ENCODE results near the gene ELAPOR1. TPM values are rescaled to one million over a fixed set of nuclear protein-coding genes. Genes with fewer than 3 reads are reported as not detected.

Gene ELAPOR1
- total and polyA plus RNA-seq, 11 donors = 0.04 to 0.83 (median 0.23) TPM; not detected in 2

DNA sequence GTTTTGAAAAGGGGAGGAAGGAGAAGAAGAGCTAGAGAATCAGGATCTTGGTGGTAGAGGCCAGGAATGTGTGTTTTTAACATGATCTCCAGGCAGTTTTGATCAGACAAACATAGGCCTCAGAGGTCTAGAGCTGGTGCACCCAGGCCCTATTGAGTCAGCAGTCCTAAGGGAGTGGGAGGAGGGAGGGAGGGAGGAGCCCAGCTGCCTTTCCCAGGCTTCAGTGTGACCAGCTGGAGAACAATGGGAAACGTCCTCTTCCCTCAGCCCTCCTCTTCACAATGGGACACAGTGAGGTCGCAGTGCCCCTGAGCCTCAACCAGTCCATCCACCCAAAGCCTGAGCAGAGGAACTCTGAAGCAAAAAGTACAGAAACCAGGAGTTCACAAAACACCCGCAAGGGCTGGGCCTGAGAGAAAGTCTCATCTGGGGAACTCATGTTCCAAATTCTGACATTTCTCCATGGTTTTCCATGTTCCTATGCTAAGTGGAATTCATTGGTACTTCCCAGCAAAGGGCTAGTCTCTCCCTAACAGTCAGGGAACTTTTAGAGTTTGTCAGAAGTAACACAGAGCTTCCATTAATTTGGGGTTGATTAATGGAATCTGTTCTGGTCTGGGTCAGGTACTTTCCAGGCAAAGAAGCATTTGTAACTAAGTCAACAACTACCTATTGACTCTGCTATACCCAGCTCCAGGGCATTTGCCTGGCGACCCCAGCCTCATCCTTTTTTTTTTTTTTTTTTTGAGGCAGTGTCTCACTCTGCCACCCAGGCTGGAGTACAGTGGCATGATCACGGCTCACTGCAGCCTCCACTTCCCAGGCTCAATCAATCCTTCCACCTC, 37.5 kb downstream of the ELAPOR1 start:
- Histone ChIP-seq H3K27me3 (no peaks in the 10 kb centered on the region), H3K4me1 (peaks cover 0 to 17% (median 6%) of the 10 kb centered on the region in 12 donors), H3K9me3 (no peaks in the 10 kb centered on the region), H3K4me3 (no peak overlapping the region), H3K27ac (peak overlapping the region in 4 of 12 donors; percentile 8 to 56 (median 40)), H3K36me3 (no peaks in the 10 kb centered on the region)
- TF ChIP-seq, protein P1, sequence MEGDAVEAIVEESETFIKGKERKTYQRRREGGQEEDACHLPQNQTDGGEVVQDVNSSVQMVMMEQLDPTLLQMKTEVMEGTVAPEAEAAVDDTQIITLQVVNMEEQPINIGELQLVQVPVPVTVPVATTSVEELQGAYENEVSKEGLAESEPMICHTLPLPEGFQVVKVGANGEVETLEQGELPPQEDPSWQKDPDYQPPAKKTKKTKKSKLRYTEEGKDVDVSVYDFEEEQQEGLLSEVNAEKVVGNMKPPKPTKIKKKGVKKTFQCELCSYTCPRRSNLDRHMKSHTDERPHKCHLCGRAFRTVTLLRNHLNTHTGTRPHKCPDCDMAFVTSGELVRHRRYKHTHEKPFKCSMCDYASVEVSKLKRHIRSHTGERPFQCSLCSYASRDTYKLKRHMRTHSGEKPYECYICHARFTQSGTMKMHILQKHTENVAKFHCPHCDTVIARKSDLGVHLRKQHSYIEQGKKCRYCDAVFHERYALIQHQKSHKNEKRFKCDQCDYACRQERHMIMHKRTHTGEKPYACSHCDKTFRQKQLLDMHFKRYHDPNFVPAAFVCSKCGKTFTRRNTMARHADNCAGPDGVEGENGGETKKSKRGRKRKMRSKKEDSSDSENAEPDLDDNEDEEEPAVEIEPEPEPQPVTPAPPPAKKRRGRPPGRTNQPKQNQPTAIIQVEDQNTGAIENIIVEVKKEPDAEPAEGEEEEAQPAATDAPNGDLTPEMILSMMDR (IDR thresholded peaks at IDR 0.05) = no peak
- TF ChIP-seq POLR2A (IDR thresholded peaks at IDR 0.05) = no peak
- 67 to 84% (median 70%) methylated on average over 5 of the region's 5 CpGs for WGBS, 4 donors
- intact Hi-C loops (cut with DNase I) = no loop called here
- ATAC-seq = peak; percentile 62 to 92 (median 90)
- DNase-seq = peak in 4 of 5 donors; percentile 51 to 70 (median 62)

DNA sequence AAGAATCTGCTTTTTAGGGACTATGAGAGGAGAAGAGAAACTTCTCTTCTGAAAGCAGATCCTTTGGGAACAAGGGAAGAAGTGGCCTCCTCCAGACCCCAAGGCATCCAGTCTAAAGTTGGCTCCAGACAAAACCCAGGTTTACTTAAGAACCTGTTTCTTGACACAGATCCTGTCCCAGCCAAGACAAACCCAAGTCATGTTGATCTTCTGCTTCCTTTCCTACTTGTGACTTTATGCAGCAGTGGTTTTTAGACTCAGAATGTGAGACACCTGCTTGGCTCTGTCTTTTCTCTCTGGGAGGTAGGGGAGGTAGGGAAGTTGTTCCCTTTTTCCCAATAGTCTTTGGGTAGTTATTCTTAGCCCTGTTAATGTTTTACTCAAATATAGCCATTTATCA, 38.3 kb downstream of the ELAPOR1 start:
- no peak for ATAC-seq
- Histone ChIP-seq H3K27me3 (no peaks in the 10 kb centered on the region), H3K9me3 (no peaks in the 10 kb centered on the region), H3K4me1 (peaks cover 0 to 17% (median 6%) of the 10 kb centered on the region in 12 donors), H3K27ac (no peak overlapping the region), H3K36me3 (no peaks in the 10 kb centered on the region), H3K4me3 (no peak overlapping the region)
- TF ChIP-seq, protein P1 (IDR thresholded peaks at IDR 0.05) = no peak
- TF ChIP-seq POLR2A (IDR thresholded peaks at IDR 0.05) = no peak
- no peak for DNase-seq
- intact Hi-C loops (cut with DNase I) = no loop called here

DNA sequence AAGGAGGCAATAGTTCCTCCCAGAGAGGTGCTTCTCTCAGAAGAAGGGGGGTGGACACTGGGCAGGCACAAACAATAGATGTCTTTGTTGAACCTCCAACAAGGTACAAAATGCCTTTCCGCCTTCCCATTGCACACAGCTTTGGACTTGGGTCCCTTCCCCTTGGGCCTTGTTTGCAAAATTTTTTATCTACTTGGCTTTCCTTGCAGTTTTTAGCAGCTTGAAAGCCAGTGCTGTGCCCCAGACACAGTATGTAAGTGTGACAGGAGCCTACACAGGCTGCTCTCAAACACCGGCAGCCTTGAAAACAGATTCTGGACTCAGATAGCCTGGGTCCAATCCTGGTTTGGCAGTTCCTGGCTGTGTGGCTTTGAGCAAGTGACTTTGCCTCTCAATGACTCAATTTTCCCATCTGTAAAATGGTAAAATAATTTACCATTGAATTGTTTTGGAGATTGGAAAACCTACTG, 43.0 kb downstream of the ELAPOR1 start:
- 86 to 94% (median 89%) methylated on average over 2 of the region's 2 CpGs for WGBS, 4 donors
- Histone ChIP-seq H3K27ac (no peak overlapping the region), H3K36me3 (no peaks in the 10 kb centered on the region), H3K4me1 (peaks cover 0 to 6% (median 3%) of the 10 kb centered on the region in 12 donors), H3K4me3 (no peak overlapping the region), H3K9me3 (no peaks in the 10 kb centered on the region), H3K27me3 (no peaks in the 10 kb centered on the region)
- DNase-seq = no peak
- ATAC-seq = no peak
- intact Hi-C loops (cut with DNase I) = no loop called here
- TF ChIP-seq, protein P1 (IDR thresholded peaks at IDR 0.05) = no peak

DNA sequence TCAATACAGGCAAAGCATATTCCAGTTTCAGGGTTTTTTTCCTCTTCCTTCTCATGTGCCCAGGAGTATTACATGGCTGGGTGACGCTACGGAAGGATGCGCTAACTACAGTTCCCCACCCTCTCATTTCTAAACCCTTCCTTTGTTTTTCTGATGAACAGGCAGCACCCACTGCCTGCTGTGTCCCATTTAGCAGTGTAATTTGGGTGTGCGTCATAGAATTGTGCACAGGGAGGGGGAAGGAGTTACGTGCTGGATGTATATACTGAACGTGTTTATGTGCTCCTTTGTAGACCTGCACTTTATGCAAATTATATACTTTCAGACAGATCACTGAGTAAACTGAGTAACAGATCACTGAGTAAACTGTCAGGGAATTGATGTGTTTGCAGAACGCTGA, 44.5 kb downstream of the ELAPOR1 start:
- Histone ChIP-seq H3K27me3 (no peaks in the 10 kb centered on the region), H3K36me3 (no peaks in the 10 kb centered on the region), H3K4me1 (peaks cover 0 to 16% (median 3%) of the 10 kb centered on the region in 12 donors), H3K27ac (no peak overlapping the region), H3K4me3 (no peak overlapping the region), H3K9me3 (no peaks in the 10 kb centered on the region)
- 91 to 93% (median 92%) methylated on average over 7 of the region's 7 CpGs for WGBS, 4 donors
- intact Hi-C loops (cut with DNase I) = no loop called here
- DNase-seq = no peak
- TF ChIP-seq, protein P1 (IDR thresholded peaks at IDR 0.05) = no peak
- no peak for TF ChIP-seq POLR2A (IDR thresholded peaks at IDR 0.05)
- ATAC-seq = no peak
